ENCODE data around the gene CPNE5.
"Not testable (repeated sequence)": the region's sequence is repeated elsewhere in the genome, so short reads cannot be mapped to it uniquely, and the experiment has no call there.

DNA sequence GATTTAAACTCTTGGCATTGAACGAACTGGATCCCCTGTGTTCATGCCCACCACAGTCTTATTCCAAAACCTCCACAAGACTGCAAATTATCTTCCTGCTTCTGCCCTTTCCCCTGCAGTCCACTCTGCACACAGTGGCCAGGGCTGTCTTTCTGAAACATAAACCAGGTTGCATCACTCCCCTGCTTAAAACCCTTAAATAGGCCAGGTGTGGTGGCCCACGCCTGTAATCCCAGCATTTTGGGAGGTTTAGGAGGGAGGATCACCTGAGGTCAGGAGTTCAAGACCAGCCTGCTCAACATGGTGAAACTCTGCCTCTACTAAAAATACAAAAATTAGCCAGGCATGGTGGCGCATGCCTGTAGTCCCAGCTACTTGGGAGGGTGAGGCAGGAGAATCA is 26.2 kb downstream of the CPNE5 start:
- TF ChIP-seq, protein P1, sequence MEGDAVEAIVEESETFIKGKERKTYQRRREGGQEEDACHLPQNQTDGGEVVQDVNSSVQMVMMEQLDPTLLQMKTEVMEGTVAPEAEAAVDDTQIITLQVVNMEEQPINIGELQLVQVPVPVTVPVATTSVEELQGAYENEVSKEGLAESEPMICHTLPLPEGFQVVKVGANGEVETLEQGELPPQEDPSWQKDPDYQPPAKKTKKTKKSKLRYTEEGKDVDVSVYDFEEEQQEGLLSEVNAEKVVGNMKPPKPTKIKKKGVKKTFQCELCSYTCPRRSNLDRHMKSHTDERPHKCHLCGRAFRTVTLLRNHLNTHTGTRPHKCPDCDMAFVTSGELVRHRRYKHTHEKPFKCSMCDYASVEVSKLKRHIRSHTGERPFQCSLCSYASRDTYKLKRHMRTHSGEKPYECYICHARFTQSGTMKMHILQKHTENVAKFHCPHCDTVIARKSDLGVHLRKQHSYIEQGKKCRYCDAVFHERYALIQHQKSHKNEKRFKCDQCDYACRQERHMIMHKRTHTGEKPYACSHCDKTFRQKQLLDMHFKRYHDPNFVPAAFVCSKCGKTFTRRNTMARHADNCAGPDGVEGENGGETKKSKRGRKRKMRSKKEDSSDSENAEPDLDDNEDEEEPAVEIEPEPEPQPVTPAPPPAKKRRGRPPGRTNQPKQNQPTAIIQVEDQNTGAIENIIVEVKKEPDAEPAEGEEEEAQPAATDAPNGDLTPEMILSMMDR (IDR thresholded peaks at IDR 0.05): not testable (repeated sequence)
- TF ChIP-seq TCF7L2, POLR2AphosphoS5 (IDR thresholded peaks at IDR 0.05; ENCODE audit: low read depth, low read length): not testable (repeated sequence)

Data from Panc1 (cell line).